Skin of body (tissue), 2 donors: ENCODE data around the gene ARL13A. TPM values are rescaled to one million over a fixed set of nuclear protein-coding genes. Genes with fewer than 3 reads are reported as not detected.
"Not testable (repeated sequence)": the region's sequence is repeated elsewhere in the genome, so short reads cannot be mapped to it uniquely, and the experiment has no call there.

Experiments
- DNase-seq: peaks from one replicate; lab custom pipeline; 2025; lab: John Stamatoyannopoulos, UW
- total RNA-seq: library from RNA; depleted of rRNA; stranded (reverse); fragments of >200 nt; gene quantifications from one replicate; pipeline ENCODE4 v1.2.3, GENCODE V29; 2014

The ARL13A gene
- total RNA-seq, result not detected

- DNase-seq, result no peak
Observed at GRCh38 chrX:100969408-100969807, at the start of gene ARL13A. TSS of gene ARL13A (plus strand) at chrX:100969708. CDS start at chrX:100973690, 3,982 bp downstream.

- DNase-seq, result no peak
Observed at GRCh38 chrX:100924375-100924774, 45.1 kb upstream of the ARL13A start.

GRCh38 chrX:100926453-100926852 is 43.1 kb upstream of the ARL13A start:
- DNase-seq, result no peak

- DNase-seq, result no peak
Observed at GRCh38 chrX:100928660-100929613, 40.6 kb upstream of the ARL13A start, which contains the start of gene XKRX. TSS of gene XKRX (minus strand) at chrX:100928917. CDS start at chrX:100928304, 613 bp downstream.

GRCh38 chrX:100931218-100931924 is 38.1 kb upstream of the ARL13A start:
- DNase-seq, result no peak

GRCh38 chrX:100931925-100932285 is 37.6 kb upstream of the ARL13A start:
- no peak for DNase-seq

- no peak for DNase-seq
Observed at GRCh38 chrX:100935767-100936166, 33.7 kb upstream of the ARL13A start.

GRCh38 chrX:100939333-100939732 is 30.2 kb upstream of the ARL13A start:
- DNase-seq, result no peak

GRCh38 chrX:100944601-100945000 is 24.9 kb upstream of the ARL13A start:
- DNase-seq, result no peak

GRCh38 chrX:100946299-100946927 is 23.1 kb upstream of the ARL13A start:
- no peak for DNase-seq

GRCh38 chrX:100948557-100948956 is 21.0 kb upstream of the ARL13A start:
- no peak for DNase-seq

GRCh38 chrX:100962811-100963210 is 6.7 kb upstream of the ARL13A start:
- DNase-seq, result no peak

- DNase-seq, result no peak
Observed at GRCh38 chrX:100964362-100964761, 5.1 kb upstream of the ARL13A start.

- no peak for DNase-seq
Observed at GRCh38 chrX:100969936-100970335, 428 bp downstream of the ARL13A start.

GRCh38 chrX:100973411-100973810 is 3.9 kb downstream of the ARL13A start:
- no peak for DNase-seq

GRCh38 chrX:100975212-100975611 is 5.7 kb downstream of the ARL13A start:
- DNase-seq, result no peak

- no peak for DNase-seq
Observed at GRCh38 chrX:100976211-100976610, 6.7 kb downstream of the ARL13A start.

GRCh38 chrX:100979881-100980607 is 10.5 kb downstream of the ARL13A start:
- no peak for DNase-seq

- no peak for DNase-seq
Observed at GRCh38 chrX:100980608-100981497, 11.3 kb downstream of the ARL13A start.

- DNase-seq, result not testable (repeated sequence)
Observed at GRCh38 chrX:100981498-100981845, 12.0 kb downstream of the ARL13A start.
